A673 (cell line): Measurements from ENCODE around the gene STAP2.

ENCODE experiments used
- EZH2 ChIP-seq: fragments of 200-600 bp; sonication (generic); IDR thresholded peaks from 2 replicates; pipeline ENCODE4 v1.6.1; 2017; ENCODE audit warnings: borderline replicate concordance, low read depth, mild to moderate bottlenecking, mixed read lengths, antibody characterized with exemption, low read length; ENCODE audit not compliant: poor library complexity, severe bottlenecking
- TF ChIP-seq, protein P1 (sequence below): fragments of 300-800, 200-600 bp; sonication (generic); conservative IDR thresholded peaks from 2 replicates; pipeline ENCODE4 v1.5.1; 2017; ENCODE audit warnings: low read depth, mild to moderate bottlenecking, antibody characterized with exemption, low read length, moderate library complexity, mixed read lengths

DNA sequence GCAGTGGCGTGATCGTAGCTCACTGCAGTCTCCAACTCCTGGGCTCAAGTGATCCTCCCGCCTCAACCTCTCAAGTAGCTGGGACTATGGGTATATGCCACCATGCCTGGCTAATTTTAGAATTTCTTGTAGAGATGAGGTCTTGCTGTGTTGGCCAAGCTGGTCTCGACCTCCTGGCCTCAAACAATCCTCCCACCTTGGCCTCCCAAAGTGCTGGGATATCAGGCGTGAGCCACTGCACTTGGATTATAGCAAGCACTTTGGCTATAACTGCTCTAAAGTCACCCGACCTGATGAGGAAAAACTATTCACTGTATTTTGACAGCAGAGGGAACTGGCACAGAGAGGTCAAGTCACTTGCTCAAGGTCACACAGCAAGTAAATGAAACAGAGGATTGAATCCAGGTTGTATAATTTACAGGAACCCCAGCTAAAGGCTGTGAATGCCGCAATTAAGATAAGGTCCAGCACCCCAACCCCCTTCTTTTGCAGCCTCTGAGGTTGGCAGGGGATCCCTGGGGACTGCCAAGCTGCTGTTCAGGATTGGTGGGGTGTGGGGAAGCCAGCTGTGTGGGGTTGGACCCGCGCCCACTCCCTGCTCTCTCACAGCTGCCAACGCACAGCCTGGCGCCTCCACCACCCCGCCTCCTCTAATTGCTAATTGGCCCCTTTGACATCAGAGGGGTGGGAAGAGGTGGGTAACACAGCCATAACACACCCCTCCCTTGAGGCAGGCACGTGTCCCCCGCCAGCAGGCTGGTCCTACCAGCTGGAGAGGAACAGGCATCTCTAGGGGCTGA, 42.5 kb downstream of the STAP2 start:
- TF ChIP-seq, protein P1, sequence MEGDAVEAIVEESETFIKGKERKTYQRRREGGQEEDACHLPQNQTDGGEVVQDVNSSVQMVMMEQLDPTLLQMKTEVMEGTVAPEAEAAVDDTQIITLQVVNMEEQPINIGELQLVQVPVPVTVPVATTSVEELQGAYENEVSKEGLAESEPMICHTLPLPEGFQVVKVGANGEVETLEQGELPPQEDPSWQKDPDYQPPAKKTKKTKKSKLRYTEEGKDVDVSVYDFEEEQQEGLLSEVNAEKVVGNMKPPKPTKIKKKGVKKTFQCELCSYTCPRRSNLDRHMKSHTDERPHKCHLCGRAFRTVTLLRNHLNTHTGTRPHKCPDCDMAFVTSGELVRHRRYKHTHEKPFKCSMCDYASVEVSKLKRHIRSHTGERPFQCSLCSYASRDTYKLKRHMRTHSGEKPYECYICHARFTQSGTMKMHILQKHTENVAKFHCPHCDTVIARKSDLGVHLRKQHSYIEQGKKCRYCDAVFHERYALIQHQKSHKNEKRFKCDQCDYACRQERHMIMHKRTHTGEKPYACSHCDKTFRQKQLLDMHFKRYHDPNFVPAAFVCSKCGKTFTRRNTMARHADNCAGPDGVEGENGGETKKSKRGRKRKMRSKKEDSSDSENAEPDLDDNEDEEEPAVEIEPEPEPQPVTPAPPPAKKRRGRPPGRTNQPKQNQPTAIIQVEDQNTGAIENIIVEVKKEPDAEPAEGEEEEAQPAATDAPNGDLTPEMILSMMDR = no peak
- no peak for TF ChIP-seq EZH2
